Measurements from ENCODE around the gene ADAMTS13.

Gene ADAMTS13

GRCh38 chr9:133452562-133452961 lies 30.4 kb downstream of the ADAMTS13 start:
- Histone ChIP-seq H3K4me3 (ENCODE audit: insufficient read depth, low read length, poor library complexity, severe bottlenecking) (no peak overlapping the region), H3K27me3 (ENCODE audit: low read length) (no peaks in the 10 kb centered on the region)

GRCh38 chr9:133453651-133454050 lies 31.5 kb downstream of the ADAMTS13 start:
- TF ChIP-seq EZH2phosphoT487 (conservative IDR thresholded peaks at IDR 0.05; ENCODE audit: low read length) (no peak), CTCF (IDR thresholded peaks at IDR 0.05; ENCODE audit: insufficient read depth, low read length, poor library complexity, severe bottlenecking) (no peak)
- Histone ChIP-seq H3K27me3 (ENCODE audit: low read length) (no peaks in the 10 kb centered on the region), H3F3A (ENCODE audit: insufficient read depth) (no peaks in the 10 kb centered on the region), H3K36me3 (ENCODE audit: low read length) (no peaks in the 10 kb centered on the region), H2AFZ (ENCODE audit: low read depth, low read length, severe bottlenecking) (no peak overlapping the region), H3K4me3 (ENCODE audit: insufficient read depth, low read length, poor library complexity, severe bottlenecking) (no peak overlapping the region), H3K9me3 (ENCODE audit: insufficient read depth, low read length) (no peaks in the 10 kb centered on the region), H3K79me2 (ENCODE audit: insufficient read depth, low read length) (no peaks in the 10 kb centered on the region), H3K9ac (ENCODE audit: low read length) (no peak overlapping the region), H3K9me2 (replicated peaks; ENCODE audit: insufficient read depth, low read length) (no peaks in the 10 kb centered on the region), H3K4me2 (ENCODE audit: low read depth, low read length, poor library complexity, severe bottlenecking) (no peak overlapping the region), H3K27ac (ENCODE audit: low read depth, low read length) (no peak overlapping the region), H4K20me1 (ENCODE audit: low read depth, low read length) (no peaks in the 10 kb centered on the region)

More at GRCh38 chr9:133452562-133452961, 30.4 kb downstream of the ADAMTS13 start:
- no peak overlapping the region for H3K27ac ChIP-seq (ENCODE audit: low read depth, low read length)
- TF ChIP-seq CTCF (IDR thresholded peaks at IDR 0.05; ENCODE audit: insufficient read depth, low read length, poor library complexity, severe bottlenecking) (no peak), EZH2phosphoT487 (conservative IDR thresholded peaks at IDR 0.05; ENCODE audit: low read length) (no peak)
- no peaks in the 10 kb centered on the region for H3K9me2 ChIP-seq (replicated peaks; ENCODE audit: insufficient read depth, low read length)
- no peak overlapping the region for H3K4me2 ChIP-seq (ENCODE audit: low read depth, low read length, poor library complexity, severe bottlenecking)
- H3K36me3 ChIP-seq (ENCODE audit: low read length), result no peaks in the 10 kb centered on the region
- no peak overlapping the region for H3K9ac ChIP-seq (ENCODE audit: low read length)
- H2AFZ ChIP-seq (ENCODE audit: low read depth, low read length, severe bottlenecking), result no peak overlapping the region
- H3K79me2 ChIP-seq (ENCODE audit: insufficient read depth, low read length), result no peaks in the 10 kb centered on the region
- no peaks in the 10 kb centered on the region for H3K9me3 ChIP-seq (ENCODE audit: insufficient read depth, low read length)
- no peaks in the 10 kb centered on the region for H4K20me1 ChIP-seq (ENCODE audit: low read depth, low read length)
- no peaks in the 10 kb centered on the region for H3F3A ChIP-seq (ENCODE audit: insufficient read depth)

- H3K27me3 ChIP-seq (ENCODE audit: low read length), result no peaks in the 10 kb centered on the region
- TF ChIP-seq CTCF (IDR thresholded peaks at IDR 0.05; ENCODE audit: insufficient read depth, low read length, poor library complexity, severe bottlenecking), result no peak
Measured at GRCh38 chr9:133454325-133454724, 32.2 kb downstream of the ADAMTS13 start.

More at GRCh38 chr9:133454325-133454724, 32.2 kb downstream of the ADAMTS13 start:
- no peak overlapping the region for H3K4me2 ChIP-seq (ENCODE audit: low read depth, low read length, poor library complexity, severe bottlenecking)
- no peaks in the 10 kb centered on the region for H3K79me2 ChIP-seq (ENCODE audit: insufficient read depth, low read length)
- H3F3A ChIP-seq (ENCODE audit: insufficient read depth), result no peaks in the 10 kb centered on the region
- H4K20me1 ChIP-seq (ENCODE audit: low read depth, low read length), result no peaks in the 10 kb centered on the region
- no peaks in the 10 kb centered on the region for H3K9me3 ChIP-seq (ENCODE audit: insufficient read depth, low read length)
- no peaks in the 10 kb centered on the region for H3K9me2 ChIP-seq (replicated peaks; ENCODE audit: insufficient read depth, low read length)
- no peaks in the 10 kb centered on the region for H3K36me3 ChIP-seq (ENCODE audit: low read length)
- no peak overlapping the region for H2AFZ ChIP-seq (ENCODE audit: low read depth, low read length, severe bottlenecking)
- H3K4me3 ChIP-seq (ENCODE audit: insufficient read depth, low read length, poor library complexity, severe bottlenecking), result no peak overlapping the region
- no peak overlapping the region for H3K27ac ChIP-seq (ENCODE audit: low read depth, low read length)
- no peak overlapping the region for H3K9ac ChIP-seq (ENCODE audit: low read length)
